Measurements from ENCODE around the gene CEP55.
"Not testable (repeated sequence)": the region's sequence is repeated elsewhere in the genome, so short reads cannot be mapped to it uniquely, and the experiment has no call there.

The CEP55 gene

GRCh38 chr10:93515071-93516005 is 18.9 kb downstream of the CEP55 start:
- no peak for DNase-seq

- DNase-seq: no peak
Measured at GRCh38 chr10:93516006-93516380, 19.6 kb downstream of the CEP55 start.

GRCh38 chr10:93518531-93518930 is 22.1 kb downstream of the CEP55 start:
- no peak for DNase-seq

GRCh38 chr10:93535293-93535692 is 38.9 kb downstream of the CEP55 start:
- no peak for DNase-seq

GRCh38 chr10:93540871-93541270 is 44.5 kb downstream of the CEP55 start:
- not testable (repeated sequence) for DNase-seq

- DNase-seq: peak; percentile 24 to 37
Measured at GRCh38 chr10:93541402-93542357, 45.3 kb downstream of the CEP55 start.

- DNase-seq: no peak
Measured at GRCh38 chr10:93542358-93542791, 46.0 kb downstream of the CEP55 start.

GRCh38 chr10:93546995-93547394 is 50.6 kb downstream of the CEP55 start:
- DNase-seq: not testable (repeated sequence)

- no peak for DNase-seq
Measured at GRCh38 chr10:93547522-93547921, 51.1 kb downstream of the CEP55 start.

- no peak for DNase-seq
Measured at GRCh38 chr10:93548376-93549071, 52.1 kb downstream of the CEP55 start.

- DNase-seq: no peak
Measured at GRCh38 chr10:93550606-93551005, 54.2 kb downstream of the CEP55 start.

- DNase-seq: no peak
Measured at GRCh38 chr10:93552780-93553179, 56.4 kb downstream of the CEP55 start.

GRCh38 chr10:93553482-93554315 is 57.3 kb downstream of the CEP55 start:
- no peak for DNase-seq

- DNase-seq: no peak
Measured at GRCh38 chr10:93554316-93554663, 57.9 kb downstream of the CEP55 start.

- DNase-seq: peak; percentile 67 to 71
Measured at GRCh38 chr10:93554760-93555432, 58.5 kb downstream of the CEP55 start.

GRCh38 chr10:93559490-93559889 is 63.1 kb downstream of the CEP55 start:
- DNase-seq: no peak

GRCh38 chr10:93560541-93560940 is 64.1 kb downstream of the CEP55 start:
- DNase-seq: no peak

GRCh38 chr10:93565446-93565845 is 69.0 kb downstream of the CEP55 start:
- no peak for DNase-seq

GRCh38 chr10:93566435-93567276 is 70.2 kb downstream of the CEP55 start, which contains the start of gene FFAR4:
Gene FFAR4 (plus strand): TSS chr10:93566665. CDS start chr10:93566721, 56 bp downstream.
- no peak for DNase-seq
